ENCODE measurements around the gene HOXA4.
A peak's percentile ranks its signal among the peaks of the same experiment; 100 is the strongest.

The HOXA4 gene

GRCh38 chr7:27105301-27106031 is 25.1 kb downstream of the HOXA4 start:
- DNase-seq (ENCODE audit: low read depth): no peak

GRCh38 chr7:27104341-27105058 is 26.1 kb downstream of the HOXA4 start:
- no peak for DNase-seq (ENCODE audit: low read depth)

- no peak for DNase-seq (ENCODE audit: low read depth)
Observed at GRCh38 chr7:27103489-27104226, 26.9 kb downstream of the HOXA4 start.

GRCh38 chr7:27102581-27103442 is 27.7 kb downstream of the HOXA4 start, which contains the start of gene HOXA2:
TSS of gene HOXA2 (minus strand) at chr7:27102683. CDS start at chr7:27102500, 183 bp downstream.
- no peak for DNase-seq (ENCODE audit: low read depth)

GRCh38 chr7:27101957-27102580 is 28.5 kb downstream of the HOXA4 start:
- no peak for DNase-seq (ENCODE audit: low read depth)

- DNase-seq (ENCODE audit: low read depth): no peak
Observed at GRCh38 chr7:27101171-27101956, 29.2 kb downstream of the HOXA4 start.

- DNase-seq (ENCODE audit: low read depth): no peak
Observed at GRCh38 chr7:27100694-27101170, 29.8 kb downstream of the HOXA4 start.

- DNase-seq (ENCODE audit: low read depth): no peak
Observed at GRCh38 chr7:27099453-27100370, 30.8 kb downstream of the HOXA4 start.

GRCh38 chr7:27098578-27099451 is 31.7 kb downstream of the HOXA4 start:
- DNase-seq (ENCODE audit: low read depth): no peak

GRCh38 chr7:27097686-27098577 is 32.6 kb downstream of the HOXA4 start:
- no peak for DNase-seq (ENCODE audit: low read depth)

- DNase-seq (ENCODE audit: low read depth): no peak
Observed at GRCh38 chr7:27096768-27097514, 33.6 kb downstream of the HOXA4 start.

- DNase-seq (ENCODE audit: low read depth): peak; percentile 82
Observed at GRCh38 chr7:27095897-27096767, 34.4 kb downstream of the HOXA4 start, which contains the start of gene HOXA1. TSS of gene HOXA1 (minus strand) at chr7:27096000. CDS start at chr7:27095912, 88 bp downstream.

- DNase-seq (ENCODE audit: low read depth): no peak
Observed at GRCh38 chr7:27095050-27095896, 35.3 kb downstream of the HOXA4 start.

GRCh38 chr7:27094304-27095049 is 36.1 kb downstream of the HOXA4 start:
- DNase-seq (ENCODE audit: low read depth): no peak

Measured in HS-5 (cell line).